Mesenchymal stem cell (in vitro differentiated cells and primary cell): ENCODE data around the gene TMEFF2.

Experiments used
- DNase-seq: peaks from one replicate; pipeline ENCODE4 v3.0.0-alpha.2; 2013
- H2AFZ ChIP-seq: one replicate; pipeline ENCODE4 v1.6.1; 2013; ENCODE audit warnings: low read depth, mild to moderate bottlenecking, control low read depth, inconsistent platforms, low read length, moderate library complexity
- H2AK5ac ChIP-seq: 2 replicates; pipeline ENCODE4 v1.6.1; 2013; ENCODE audit warnings: low read length, moderate library complexity, mild to moderate bottlenecking, inconsistent platforms; ENCODE audit not compliant: severe bottlenecking
- H2BK120ac ChIP-seq: one replicate; pipeline ENCODE4 v1.6.1; 2013; ENCODE audit warnings: low read depth, mild to moderate bottlenecking, inconsistent platforms, low read length, moderate library complexity
- H2BK12ac ChIP-seq, 2 experiments: one replicate each; pipeline ENCODE4 v1.6.1; 2013; ENCODE audit warnings: inconsistent platforms in 2 of 2, low read length in 2 of 2, mild to moderate bottlenecking in 2 of 2, moderate library complexity in 2 of 2, control low read depth in 1 of 2
- H2BK15ac ChIP-seq: one replicate; pipeline ENCODE4 v1.6.1; 2013; ENCODE audit warnings: mild to moderate bottlenecking, low read depth, inconsistent platforms; ENCODE audit not compliant: poor library complexity, severe bottlenecking
- H2BK5ac ChIP-seq: 2 replicates; pipeline ENCODE4 v1.6.1; 2013; ENCODE audit warnings: low read depth, mild to moderate bottlenecking, low read length, control low read depth, inconsistent platforms; ENCODE audit not compliant: poor library complexity, severe bottlenecking
- H3K14ac ChIP-seq, 2 experiments: one replicate each; pipeline ENCODE4 v1.6.1; 2013; ENCODE audit warnings: inconsistent platforms in 2 of 2, low read length in 2 of 2, control low read depth in 1 of 2, mild to moderate bottlenecking in 1 of 2, moderate library complexity in 1 of 2
- H3K18ac ChIP-seq, 2 experiments: one replicate each; pipeline ENCODE4 v1.6.1; 2013; ENCODE audit warnings: inconsistent platforms in 2 of 2, low read length in 2 of 2, control low read depth in 1 of 2, low read depth in 1 of 2, mild to moderate bottlenecking in 1 of 2
- H3K23ac ChIP-seq, 2 experiments: one replicate each; pipeline ENCODE4 v1.6.1; 2013; ENCODE audit warnings: inconsistent platforms in 2 of 2, low read length in 2 of 2, mild to moderate bottlenecking in 2 of 2, moderate library complexity in 2 of 2, control low read depth in 1 of 2
- H3K27ac ChIP-seq: 2 replicates; pipeline ENCODE4 v1.5.1; 2013; ENCODE audit warnings: mild to moderate bottlenecking, moderate library complexity, low read length, control low read depth, inconsistent platforms; ENCODE audit not compliant: poor library complexity, severe bottlenecking
- H3K27me3 ChIP-seq, 2 experiments: 2 replicates each; pipeline versions ENCODE4 v1.6.1 to v1.7.0; 2013; ENCODE audit warnings: low read length in 2 of 2, mild to moderate bottlenecking in 2 of 2, moderate library complexity in 2 of 2, control low read depth in 1 of 2, inconsistent platforms in 1 of 2; ENCODE audit not compliant: control insufficient read depth in 1 of 2, insufficient read depth in 1 of 2
- H3K36me3 ChIP-seq, 2 experiments: 2 replicates each; pipeline versions ENCODE4 v1.6.1 to v1.7.0; 2013; ENCODE audit warnings: low read length in 2 of 2, control low read depth in 1 of 2, inconsistent platforms in 1 of 2, low read depth in 1 of 2, mild to moderate bottlenecking in 1 of 2; ENCODE audit not compliant: insufficient read depth in 2 of 2, control insufficient read depth in 1 of 2
- H3K4ac ChIP-seq, 2 experiments: one replicate each; pipeline ENCODE4 v1.6.1; 2013; ENCODE audit warnings: inconsistent platforms in 2 of 2, low read length in 2 of 2, mild to moderate bottlenecking in 2 of 2, moderate library complexity in 2 of 2, control low read depth in 1 of 2, low read depth in 1 of 2
- H3K4me1 ChIP-seq: 2 replicates; pipeline ENCODE4 v1.6.1; 2013; ENCODE audit warnings: low read depth, low read length, control low read depth; ENCODE audit not compliant: control insufficient read depth, insufficient read depth
- H3K4me2 ChIP-seq: 2 replicates; pipeline ENCODE4 v1.6.1; 2013; ENCODE audit warnings: low read length, mild to moderate bottlenecking, inconsistent platforms; ENCODE audit not compliant: poor library complexity, severe bottlenecking
- H3K4me3 ChIP-seq, 2 experiments: 2 replicates each; pipeline versions ENCODE4 v1.5.1 to v1.7.0; 2013; ENCODE audit warnings: low read length in 2 of 2, mild to moderate bottlenecking in 2 of 2, control low read depth in 1 of 2, low read depth in 1 of 2; ENCODE audit not compliant: insufficient read depth in 1 of 2
- H3K79me1 ChIP-seq: replicated peaks from 2 replicates; pipeline ENCODE4 v1.6.1; 2013; ENCODE audit warnings: mild to moderate bottlenecking, control low read depth, low read length, inconsistent platforms; ENCODE audit not compliant: poor library complexity, severe bottlenecking
- H3K9ac ChIP-seq: 2 replicates; pipeline ENCODE4 v1.7.0; 2013; ENCODE audit warnings: mild to moderate bottlenecking, low read length, moderate library complexity
- H3K9me3 ChIP-seq: 2 replicates; pipeline ENCODE4 v1.7.0; 2013; ENCODE audit warnings: mild to moderate bottlenecking, low read length; ENCODE audit not compliant: control insufficient read depth
- H4K8ac ChIP-seq: one replicate; pipeline ENCODE4 v1.6.1; 2013; ENCODE audit warnings: inconsistent platforms, mild to moderate bottlenecking, low read length, moderate library complexity
- H4K91ac ChIP-seq: one replicate; pipeline ENCODE4 v1.6.1; 2013; ENCODE audit warnings: mild to moderate bottlenecking, low read length, inconsistent platforms
- WGBS: methylation state at CpG from one replicate; pipeline ENCODE4 v1.1.7; 2013; ENCODE audit warnings: mixed read lengths; 5-methylcytosine and 5-hydroxymethylcytosine counted together

The TMEFF2 gene

DNA sequence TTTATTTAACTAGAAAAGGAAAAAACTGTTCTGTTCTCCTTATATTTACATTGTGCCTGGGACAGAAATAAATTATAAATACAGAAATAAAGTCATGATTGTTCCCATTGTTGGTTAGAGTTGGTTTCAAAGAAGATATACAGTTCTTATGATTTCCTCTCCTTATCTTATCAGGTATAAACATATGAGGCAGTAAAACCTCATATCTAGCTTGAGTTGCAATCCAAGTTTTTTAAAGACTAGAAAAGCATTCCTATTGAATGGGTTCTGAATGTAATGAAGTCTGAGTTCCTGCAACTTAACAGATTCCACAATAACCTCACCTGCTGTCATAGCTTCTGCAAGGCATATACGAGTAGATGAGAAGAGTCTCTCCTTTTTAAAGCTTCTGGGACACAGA, 233.2 kb downstream of the TMEFF2 start:
- Histone ChIP-seq H3K9me3 (no peaks in the 10 kb centered on the region), H3K4me2 (no peak overlapping the region), H2AFZ (no peak overlapping the region), H4K8ac (no peak overlapping the region), H2BK120ac (no peak overlapping the region), H2AK5ac (no peak overlapping the region), H2BK5ac (no peak overlapping the region), H4K91ac (no peak overlapping the region), H2BK15ac (no peak overlapping the region), H3K4ac (no peak overlapping the region), H3K4me1 (peaks cover 2% of the 10 kb centered on the region), H3K14ac (no peak overlapping the region), H3K79me1 (no peaks in the 10 kb centered on the region), H3K23ac (no peak overlapping the region), H3K27ac (no peak overlapping the region), H3K27me3 (no peaks in the 10 kb centered on the region), H3K4me3 (no peak overlapping the region), H2BK12ac (no peak overlapping the region), H3K36me3 (no peaks in the 10 kb centered on the region), H3K9ac (no peak overlapping the region), H3K18ac (no peak overlapping the region)
- 67% methylated on average over 1 of the region's 1 CpG for WGBS
- DNase-seq, result no peak

DNA sequence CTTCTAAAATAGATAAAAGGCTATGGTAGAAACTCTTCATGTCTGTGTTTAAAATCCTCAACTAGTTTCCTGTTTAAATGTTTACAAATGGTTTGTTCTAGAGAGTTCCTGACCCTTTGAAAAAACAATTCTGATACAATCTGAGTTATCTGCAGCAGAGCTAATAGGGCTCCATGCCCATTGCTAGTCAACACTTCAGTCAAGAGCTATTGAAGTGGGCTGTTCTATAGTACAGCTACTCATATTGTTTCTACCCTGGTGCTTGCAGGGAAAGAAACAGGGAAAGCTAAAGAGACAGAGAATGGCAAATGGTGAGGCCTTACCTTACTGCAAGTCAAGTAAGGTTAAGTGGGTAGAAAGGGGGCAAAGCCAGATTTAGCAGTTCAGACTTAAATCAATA, 235.5 kb downstream of the TMEFF2 start:
- Histone ChIP-seq H3K9me3 (no peaks in the 10 kb centered on the region), H3K18ac (no peak overlapping the region), H2BK120ac (no peak overlapping the region), H3K23ac (no peak overlapping the region), H2AK5ac (no peak overlapping the region), H2BK5ac (no peak overlapping the region), H3K27me3 (no peaks in the 10 kb centered on the region), H3K4me1 (peaks cover 2% of the 10 kb centered on the region), H3K4ac (no peak overlapping the region), H3K27ac (no peak overlapping the region), H3K4me2 (no peak overlapping the region), H3K14ac (no peak overlapping the region), H3K9ac (no peak overlapping the region), H4K91ac (no peak overlapping the region), H4K8ac (no peak overlapping the region), H3K79me1 (no peaks in the 10 kb centered on the region), H3K36me3 (no peaks in the 10 kb centered on the region), H2BK15ac (no peak overlapping the region), H3K4me3 (no peak overlapping the region), H2AFZ (no peak overlapping the region), H2BK12ac (no peak overlapping the region)
- no peak for DNase-seq

DNA sequence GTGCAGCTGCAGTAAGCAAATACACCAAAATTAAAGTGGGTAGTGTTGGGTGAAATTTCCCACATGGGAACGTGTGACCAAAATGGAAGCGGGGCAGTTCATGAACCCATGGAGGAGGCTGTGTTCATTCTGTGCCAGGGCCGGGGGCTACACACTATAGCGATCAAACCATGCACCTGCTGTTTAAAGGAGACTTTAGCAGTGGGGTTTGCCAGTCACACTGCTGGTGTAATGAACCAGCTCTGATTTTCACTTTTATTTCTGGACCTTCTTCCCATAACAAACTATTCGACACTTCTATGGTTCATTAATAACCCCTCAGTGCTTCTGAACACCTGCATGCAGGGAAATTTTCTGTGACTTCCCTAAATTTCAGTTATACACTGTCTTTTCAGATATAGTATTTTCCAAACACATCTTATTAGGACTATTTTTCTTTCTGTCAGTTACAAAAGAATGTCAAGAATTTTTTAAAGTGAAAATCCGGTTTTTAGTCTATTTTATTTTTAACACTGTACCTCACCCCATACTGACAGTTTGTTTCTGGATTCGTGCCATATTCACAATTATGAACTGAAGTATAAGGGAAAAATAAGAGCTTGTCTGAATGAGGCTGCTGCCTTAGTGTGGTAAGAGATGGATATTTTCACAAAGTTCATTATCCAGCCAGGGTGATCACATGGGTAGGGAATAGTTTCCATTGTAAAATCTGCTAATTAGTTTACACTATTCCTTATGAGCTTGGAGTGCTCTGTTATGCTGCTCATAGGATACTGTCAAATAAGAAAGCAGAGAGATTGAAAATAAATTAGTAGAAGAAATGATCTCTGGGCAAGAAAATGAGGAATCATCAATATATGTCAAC, 236.5 kb downstream of the TMEFF2 start:
- no peaks in the 10 kb centered on the region for H3K27me3 ChIP-seq
- H3K14ac ChIP-seq, result no peak overlapping the region
- peak overlapping the region in 1 of 2 experiments; percentile 18 for H3K18ac ChIP-seq
- H3K27ac ChIP-seq, result no peak overlapping the region
- H3K4ac ChIP-seq, result no peak overlapping the region
- no peak overlapping the region for H3K4me2 ChIP-seq
- no peak overlapping the region for H2AFZ ChIP-seq
- 61% methylated on average over 6 of the region's 7 CpGs for WGBS
- no peak overlapping the region for H4K91ac ChIP-seq
- no peak overlapping the region for H4K8ac ChIP-seq
- H2BK12ac ChIP-seq, result no peak overlapping the region
- no peak overlapping the region for H2BK5ac ChIP-seq
- H2BK15ac ChIP-seq, result no peak overlapping the region
- no peak for DNase-seq
- no peak overlapping the region for H2AK5ac ChIP-seq
- H3K79me1 ChIP-seq, result no peaks in the 10 kb centered on the region
- no peak overlapping the region for H2BK120ac ChIP-seq
- H3K23ac ChIP-seq, result no peak overlapping the region
- H3K4me1 ChIP-seq, result peaks cover 2% of the 10 kb centered on the region
- H3K36me3 ChIP-seq, result no peaks in the 10 kb centered on the region
- H3K9ac ChIP-seq, result no peak overlapping the region
- no peak overlapping the region for H3K4me3 ChIP-seq
- no peaks in the 10 kb centered on the region for H3K9me3 ChIP-seq

DNA sequence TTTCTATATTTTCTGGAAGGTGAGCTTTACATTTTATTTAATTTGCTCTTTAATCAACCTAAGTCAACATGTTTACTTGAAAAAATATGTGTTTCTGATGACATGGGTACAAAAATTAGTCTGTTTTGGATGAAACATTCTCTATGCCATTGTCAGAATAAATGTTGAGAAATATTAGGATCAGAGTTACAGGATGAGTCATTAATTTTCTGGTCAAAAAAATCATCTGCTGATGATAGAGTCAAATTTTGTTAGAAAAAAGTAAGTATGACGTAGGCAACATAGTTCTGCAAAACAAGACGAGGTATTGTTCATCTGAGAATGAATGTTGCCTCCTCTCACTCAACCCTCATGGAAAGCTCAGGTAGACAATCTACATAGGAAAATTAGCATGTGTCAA, 240.3 kb downstream of the TMEFF2 start:
- Histone ChIP-seq H2AK5ac (no peak overlapping the region), H3K4ac (no peak overlapping the region), H3K9ac (no peak overlapping the region), H3K27me3 (no peaks in the 10 kb centered on the region), H3K36me3 (no peaks in the 10 kb centered on the region), H2BK12ac (no peak overlapping the region), H3K14ac (no peak overlapping the region), H3K18ac (no peak overlapping the region), H3K9me3 (no peaks in the 10 kb centered on the region), H3K4me3 (no peak overlapping the region), H2AFZ (no peak overlapping the region), H3K4me1 (peaks cover 2% of the 10 kb centered on the region), H3K27ac (no peak overlapping the region), H2BK5ac (no peak overlapping the region), H2BK120ac (no peak overlapping the region), H3K79me1 (no peaks in the 10 kb centered on the region), H4K8ac (no peak overlapping the region), H2BK15ac (no peak overlapping the region), H4K91ac (no peak overlapping the region), H3K23ac (no peak overlapping the region), H3K4me2 (no peak overlapping the region)
- 44% methylated on average over 2 of the region's 2 CpGs for WGBS
- no peak for DNase-seq
